A549 treated with ZK216348 at 1 μM for 4 hours (cell line): ENCODE data around the gene TSPO2. TPM values are rescaled to one million over a fixed set of nuclear protein-coding genes. Genes with fewer than 3 reads are reported as not detected.

ENCODE experiments used
- total RNA-seq: library from RNA; stranded (reverse); fragments of 200-300 nt; extraction: Qiagen RNA extraction; gene quantifications from 5 replicates; pipeline ENCODE4 v1.2.3, GENCODE V29; 2022; ENCODE audit warnings: low read depth

The TSPO2 gene
- total RNA-seq, result not detected in 5 replicates

GRCh38 chr6:41042226-41043055 is at the start of gene TSPO2:
Gene TSPO2 (plus strand): TSS chr6:41042467. CDS start chr6:41042986, 519 bp downstream.

DNA sequence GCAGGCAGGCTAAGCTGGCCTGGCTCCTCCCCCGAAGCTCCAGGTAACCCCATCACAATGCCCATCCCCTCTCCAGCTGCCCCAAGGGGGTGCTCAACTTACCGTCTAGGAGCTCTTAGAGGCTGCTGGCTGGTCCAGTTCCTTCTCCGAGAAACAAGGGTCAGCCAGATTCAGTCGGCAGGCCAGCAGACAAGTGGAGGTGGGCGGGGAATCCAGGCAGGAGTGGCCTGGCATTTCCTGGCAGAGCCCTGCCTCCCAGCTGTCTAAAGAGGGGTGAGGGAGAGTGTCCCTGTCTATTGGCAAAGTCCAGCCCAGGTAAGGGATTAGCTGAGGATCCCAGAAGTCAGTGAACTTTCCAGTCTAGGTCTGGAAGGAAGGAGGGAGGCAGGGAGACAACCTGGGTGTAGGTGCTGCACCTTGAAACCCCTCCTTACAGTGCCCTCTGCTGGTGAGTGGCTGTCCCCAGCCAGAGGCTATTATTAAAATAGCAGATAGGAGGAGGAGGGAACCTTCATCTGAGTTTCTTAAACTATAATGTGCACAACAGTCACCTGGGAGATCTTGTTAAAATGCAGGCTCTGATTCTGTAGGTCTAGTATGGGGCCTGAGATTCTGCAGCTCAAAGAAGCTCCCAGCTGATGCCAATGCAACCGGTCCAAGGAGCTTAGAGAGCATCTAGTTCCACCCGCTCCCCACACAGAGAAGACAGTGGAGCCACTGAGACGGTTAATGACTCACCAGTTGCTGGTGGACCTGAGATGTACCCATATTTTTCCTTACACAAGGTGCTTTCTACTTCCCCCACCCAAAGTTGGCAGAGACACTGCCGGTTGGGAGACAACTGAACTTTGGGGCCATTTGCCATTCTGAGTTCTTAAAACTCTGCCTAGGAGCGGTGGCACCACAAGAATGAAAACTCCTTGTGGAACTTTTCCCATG is 2.9 kb upstream of the TSPO2 start, which contains the start of gene UNC5CL:
Gene UNC5CL (minus strand): TSS at position 162 of the 939 bp plus-strand sequence. CDS start 4,147 bp downstream, outside the sequence.

GRCh38 chr6:41053041-41053440 is 10.8 kb downstream of the TSPO2 start, which contains the start of gene APOBEC2:
Gene APOBEC2 (plus strand): TSS chr6:41053202. CDS start chr6:41053348, 146 bp downstream.

GRCh38 chr6:41071923-41072835 is 29.9 kb downstream of the TSPO2 start, which contains the start of gene OARD1:
Gene OARD1 (minus strand): TSS chr6:41072356. CDS start chr6:41071634, 722 bp downstream.

GRCh38 chr6:41072836-41073202 is 30.6 kb downstream of the TSPO2 start, which contains the start of gene NFYA:
Gene NFYA (plus strand): TSS chr6:41072974. CDS start chr6:41079090, 6,116 bp downstream.

Other genes with a start within 250 kb of the TSPO2 start
- gene UNC5CL, start 3.2 kb upstream of the TSPO2 start, total RNA-seq, result 0.25 to 0.57 TPM (median 0.48 TPM) in 5 replicates
- not detected in 5 replicates for gene APOBEC2, start 10.7 kb downstream of the TSPO2 start, total RNA-seq
- gene OARD1, start 29.9 kb downstream of the TSPO2 start, total RNA-seq, result 18.8 to 21.9 TPM (median 19.9 TPM) in 5 replicates
- gene NFYA, start 30.5 kb downstream of the TSPO2 start, total RNA-seq, result 10.0 to 14.7 TPM (median 14.0 TPM) in 5 replicates
- not detected in 5 replicates for gene TREML1, start 111.9 kb downstream of the TSPO2 start, total RNA-seq
- not detected in 5 replicates for gene TREM2, start 120.6 kb downstream of the TSPO2 start, total RNA-seq
- not detected in 5 replicates for gene TREML2, start 158.7 kb downstream of the TSPO2 start, total RNA-seq
- gene TREML4, start 185.9 kb downstream of the TSPO2 start, total RNA-seq, result not detected in 5 replicates
- 0.36 to 0.58 TPM in 2 of 5 replicates, not detected in the others for gene TREM1, start 244.2 kb downstream of the TSPO2 start, total RNA-seq